Activated CD4-positive, alpha-beta T cell treated with anti-CD3 and anti-CD28 coated beads, Interleukin-10, Interleukin-2, amounts not matched to agents 100 ng/mL and 50 ng/mL, durations not matched to agents 16 hours and 8 hours (primary cell): ENCODE measurements around the gene UBAP1.
"Not testable (repeated sequence)": the region's sequence is repeated elsewhere in the genome, so short reads cannot be mapped to it uniquely, and the experiment has no call there.

Experiments used
- DNase-seq: peaks from one replicate; pipeline ENCODE4 v3.0.0-alpha.2; 2020

Gene UBAP1

DNA sequence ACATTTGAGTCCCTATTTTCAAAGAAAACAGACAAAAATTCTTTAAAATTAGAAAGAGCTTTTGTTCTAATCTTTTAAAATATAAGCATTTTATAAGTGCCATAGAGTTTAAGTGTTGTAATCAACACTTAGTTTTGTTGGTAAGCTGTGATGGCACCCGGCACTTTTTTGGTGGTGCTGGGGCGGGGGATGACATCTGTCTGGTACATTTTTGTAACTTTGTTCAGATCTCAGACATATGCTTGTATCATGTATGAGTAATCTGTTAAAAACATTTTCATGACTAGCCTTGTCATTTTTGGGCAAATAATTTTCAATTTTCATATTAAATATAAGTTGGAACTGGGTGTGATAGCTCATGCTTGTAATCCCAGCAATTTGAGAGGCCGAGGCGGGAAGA is 51.7 kb downstream of the UBAP1 start:
- DNase-seq: no peak

DNA sequence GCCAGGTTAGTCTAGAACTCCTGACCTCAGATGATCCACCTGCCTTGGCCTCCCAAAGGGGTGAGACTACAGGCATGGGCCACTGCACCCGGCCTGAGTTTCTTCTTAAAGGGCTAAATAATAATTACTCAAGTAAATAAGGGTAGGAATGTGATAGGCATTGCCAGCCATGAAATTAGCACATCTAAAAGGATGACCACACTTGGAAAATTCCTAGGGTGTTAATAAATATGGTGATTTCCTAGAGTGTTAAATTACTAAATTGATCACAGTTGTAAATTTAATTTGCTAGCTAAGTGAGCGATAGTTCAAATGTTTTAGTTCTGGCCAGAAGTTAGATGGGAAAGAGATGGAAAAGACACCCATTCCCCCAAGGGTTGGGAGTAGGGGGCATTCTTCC is 53.4 kb downstream of the UBAP1 start:
- no peak for DNase-seq

DNA sequence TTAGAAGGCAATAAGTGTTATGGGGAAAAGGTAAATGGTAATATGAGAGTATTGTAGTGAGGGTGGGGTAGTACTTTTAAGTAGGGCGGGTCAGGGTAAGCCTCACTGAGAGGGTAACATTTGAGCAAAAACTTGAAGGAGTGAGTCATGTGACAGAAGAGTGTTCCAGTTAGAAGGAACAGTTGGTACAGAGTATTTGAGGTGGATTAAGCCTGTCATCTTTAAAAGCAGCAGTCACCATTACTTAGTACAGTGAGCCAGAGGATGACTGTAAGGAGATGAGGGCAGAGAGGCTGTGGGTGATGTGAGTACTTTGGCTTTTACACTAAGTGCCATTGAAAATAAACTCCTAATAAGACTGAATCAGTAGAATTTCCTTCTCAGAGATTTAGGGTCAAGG is 54.8 kb downstream of the UBAP1 start:
- no peak for DNase-seq

- no peak for DNase-seq
Observed at GRCh38 chr9:34237836-34238235, 59.0 kb downstream of the UBAP1 start.

GRCh38 chr9:34240006-34240405 is 61.2 kb downstream of the UBAP1 start:
- no peak for DNase-seq

- no peak for DNase-seq
Observed at GRCh38 chr9:34242830-34243229, 64.0 kb downstream of the UBAP1 start.

GRCh38 chr9:34245212-34245611 is 66.4 kb downstream of the UBAP1 start:
- not testable (repeated sequence) for DNase-seq

DNA sequence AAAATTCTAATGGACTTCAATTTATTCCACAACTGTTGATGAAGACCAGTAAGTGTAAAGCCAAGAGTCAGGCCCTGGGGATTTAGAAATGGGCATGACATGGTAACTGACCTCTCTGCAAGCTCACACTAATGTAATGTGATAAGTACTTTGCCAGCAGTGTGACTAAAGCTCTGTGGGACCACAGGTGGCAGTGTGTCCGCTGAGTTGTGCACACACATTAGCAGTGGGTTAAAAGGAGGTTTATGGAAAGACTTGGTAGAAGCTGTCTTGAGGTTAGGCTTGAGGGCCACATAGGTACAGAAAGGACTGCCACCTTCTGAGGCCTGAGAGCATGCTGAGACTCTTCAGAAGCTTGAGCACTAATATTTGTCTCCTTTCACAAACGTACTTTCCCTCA is 67.6 kb downstream of the UBAP1 start:
- no peak for DNase-seq

- not testable (repeated sequence) for DNase-seq
Observed at GRCh38 chr9:34247782-34248181, 68.9 kb downstream of the UBAP1 start.

GRCh38 chr9:34249274-34249673 is 70.4 kb downstream of the UBAP1 start:
- no peak for DNase-seq

DNA sequence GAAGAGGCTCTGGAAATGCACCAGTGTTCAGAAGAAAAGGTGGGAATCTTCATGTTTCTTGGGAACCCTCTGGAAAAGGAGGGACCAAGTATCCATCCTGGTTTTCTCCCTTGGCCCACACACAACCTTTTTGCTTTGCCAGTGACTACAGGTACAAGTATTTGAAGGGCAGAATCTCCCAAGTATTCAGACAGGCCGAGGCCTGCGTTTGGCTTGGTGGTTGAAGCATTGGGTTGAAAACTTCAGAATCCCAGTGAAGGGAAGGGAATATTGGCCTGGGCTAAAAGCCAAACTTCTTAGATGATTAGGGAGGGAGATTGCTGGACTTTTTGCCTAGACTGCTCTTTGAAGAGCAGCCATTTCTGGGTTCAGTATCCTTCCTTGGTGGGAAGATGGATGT is 71.9 kb downstream of the UBAP1 start:
- DNase-seq: no peak

GRCh38 chr9:34252016-34252415 is 73.2 kb downstream of the UBAP1 start:
- no peak for DNase-seq

GRCh38 chr9:34252670-34253459 is 74.0 kb downstream of the UBAP1 start:
- peak; percentile 75 for DNase-seq

GRCh38 chr9:34253460-34253837 is 74.6 kb downstream of the UBAP1 start:
- no peak for DNase-seq

- no peak for DNase-seq
Observed at GRCh38 chr9:34254141-34254913, 75.5 kb downstream of the UBAP1 start.

- no peak for DNase-seq
Observed at GRCh38 chr9:34254966-34255825, 76.4 kb downstream of the UBAP1 start.

DNA sequence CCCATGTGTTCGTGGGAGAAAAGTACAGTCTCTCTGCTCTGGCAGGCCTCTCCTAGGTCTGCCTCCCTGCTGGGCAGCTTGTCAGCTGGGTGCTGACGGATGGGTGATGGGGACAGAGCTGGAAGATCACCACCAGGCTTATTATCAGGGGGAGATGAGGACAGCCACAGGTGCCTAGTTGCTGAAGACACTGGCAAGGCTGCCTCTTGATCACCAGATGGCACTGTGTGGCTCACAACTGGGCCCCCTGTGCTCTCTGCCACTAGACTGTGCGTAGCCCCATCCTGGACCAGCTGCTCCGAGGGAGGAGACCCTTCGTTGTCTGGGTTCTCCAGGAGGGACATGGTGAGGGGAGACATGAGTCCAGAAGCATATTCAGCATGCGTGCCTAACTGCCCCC is 77.3 kb downstream of the UBAP1 start:
- no peak for DNase-seq

DNA sequence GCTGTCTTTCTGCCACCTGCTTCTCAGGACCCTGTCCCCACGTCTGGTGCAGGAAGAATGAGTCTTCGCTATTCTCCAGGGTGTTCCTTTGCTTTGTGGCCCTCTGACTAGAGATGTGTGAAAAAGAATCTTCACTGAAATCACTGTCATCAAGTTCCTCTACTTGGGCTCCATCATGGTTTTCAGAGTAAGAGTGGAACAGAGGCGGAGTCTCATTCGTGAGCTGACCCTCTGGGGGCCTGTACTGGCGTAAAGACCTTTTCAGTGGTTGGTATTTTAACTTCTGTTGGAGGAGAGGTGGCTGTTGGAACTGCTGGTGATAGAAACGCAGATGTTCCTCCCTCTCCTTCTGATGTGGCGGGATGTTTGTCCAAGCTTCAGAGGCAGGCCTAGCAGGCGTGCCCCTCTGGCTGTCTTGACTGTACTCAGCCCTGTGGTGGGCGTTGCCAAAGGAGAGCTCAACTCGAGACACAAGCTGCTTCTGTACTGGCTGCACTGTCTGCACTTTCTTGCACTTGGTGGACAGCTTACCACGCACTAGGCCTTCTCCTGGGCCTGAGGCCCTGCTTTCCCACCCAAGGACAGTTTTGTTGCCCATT is 78.2 kb downstream of the UBAP1 start:
- no peak for DNase-seq

GRCh38 chr9:34259315-34259714 is 80.5 kb downstream of the UBAP1 start:
- DNase-seq: no peak

DNA sequence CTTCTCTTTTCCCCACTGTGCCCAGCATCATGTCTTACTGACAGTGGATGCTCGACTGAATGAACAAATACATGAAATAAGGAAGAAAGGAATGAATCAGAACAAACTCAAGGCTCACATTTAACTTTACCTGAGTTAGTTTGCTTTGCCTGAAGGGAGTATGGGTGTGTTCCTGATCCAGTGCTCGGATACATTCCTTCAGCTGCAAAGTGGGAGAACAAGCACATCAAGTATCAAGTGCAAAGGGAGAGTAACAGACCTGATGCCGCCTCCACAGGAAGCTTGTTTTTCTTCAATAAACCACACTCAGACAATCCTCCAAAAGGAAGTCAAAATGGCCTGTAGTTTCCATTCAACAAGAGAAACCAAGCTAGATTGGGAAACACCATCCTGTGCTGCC is 84.1 kb downstream of the UBAP1 start:
- DNase-seq: no peak

DNA sequence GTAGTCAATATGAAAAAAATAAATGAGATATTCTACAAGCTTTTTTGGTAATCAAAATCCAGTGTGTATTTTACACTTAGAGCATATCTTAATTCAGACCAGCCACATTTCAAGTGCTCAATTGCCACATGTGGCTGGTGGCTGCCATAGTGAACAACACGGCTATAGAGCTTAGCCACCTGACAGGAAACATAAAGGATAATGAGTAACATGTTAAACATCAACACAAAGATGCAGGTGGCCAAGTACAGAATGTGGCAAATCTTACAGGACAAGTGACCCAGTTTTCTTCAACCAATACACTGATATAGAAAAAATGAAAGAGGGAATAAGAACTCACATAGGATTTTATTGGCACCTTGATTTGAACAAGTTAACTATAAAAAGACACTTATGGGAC is 88.8 kb downstream of the UBAP1 start:
- no peak for DNase-seq

DNA sequence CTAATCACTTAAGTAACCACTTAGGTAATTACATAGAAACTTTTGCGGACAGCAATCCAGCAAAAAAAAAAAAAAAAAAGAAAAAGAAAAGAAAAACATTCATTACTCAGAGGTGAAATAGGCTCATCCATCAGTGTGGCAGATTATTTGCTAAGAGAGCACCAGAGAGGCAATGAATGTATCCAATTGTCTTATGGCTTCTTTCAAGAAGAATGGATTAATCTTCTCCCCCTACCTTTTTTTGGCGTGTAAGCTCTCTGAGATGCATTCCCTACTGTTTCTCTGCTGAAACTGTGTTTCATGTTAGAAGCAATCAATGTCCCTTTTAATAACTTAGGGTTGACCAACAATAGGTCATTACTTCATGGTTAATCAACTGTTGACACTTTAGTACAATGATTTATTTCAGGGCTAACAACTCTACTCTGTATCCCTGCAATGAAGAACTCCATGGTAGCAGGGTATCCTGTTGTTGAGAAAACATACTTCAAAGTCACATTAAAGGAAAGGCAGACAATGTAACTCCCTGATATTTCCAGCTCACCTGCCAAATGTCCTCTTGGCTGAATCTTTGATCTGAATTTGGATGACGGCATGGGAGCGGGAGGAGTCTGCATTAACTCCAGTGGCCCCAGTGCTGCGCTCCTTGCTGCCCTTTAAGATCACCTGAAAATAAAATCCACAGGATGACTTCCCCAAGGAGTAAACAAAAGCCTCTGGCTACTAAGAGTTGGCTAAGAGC is 92.6 kb downstream of the UBAP1 start:
- DNase-seq: no peak
